A549 (cell line): ENCODE results near the gene ANO7. TPM values are rescaled to one million over a fixed set of nuclear protein-coding genes. Genes with fewer than 3 reads are reported as not detected.
A peak's percentile ranks its signal among the peaks of the same experiment; 100 is the strongest.

ENCODE experiments used
- ATAC-seq, 2 experiments: fragments of 200-7000 bp in 1 of 2; fragments of >200 bp in 1 of 2; cut with Nextera tagmentation in 1 of 2; cut with Tn5 transposase in 1 of 2; 3 replicates each; pipeline versions ENCODE4 v1.8.0 to v1.9.1; 2018 to 2020; ENCODE audit warnings: mild to moderate bottlenecking in 1 of 2, moderate library complexity in 1 of 2
- CTCF ChIA-PET: fragments of 300-600 bp; sonication (Branson Sonifier 250); formaldehyde crosslinking; extraction: SDS; loops from one replicate; lab custom pipeline; 2021; ENCODE audit warnings: antibody characterized with exemption, inconsistent platforms; lab: Yijun Ruan, JAX
- POLR2A ChIA-PET: fragments of 350-600 bp; formaldehyde crosslinking; extraction: SDS; loops from one replicate; lab custom pipeline; 2021; ENCODE audit warnings: antibody characterized with exemption, inconsistent platforms; lab: Yijun Ruan, JAX
- DNase-seq, 2 experiments: peaks; one replicate each; pipeline versions ENCODE4 v3.0.0 to v3.0.0-alpha.2; 2011 to 2016; ENCODE audit warnings: low read depth in 1 of 2, low spot score in 1 of 2
- FAIRE-seq: peaks from 2 replicates; lab custom pipeline; 2011; peaks lifted over from hg19 to GRCh38; lab: Jason Lieb, UNC
- H3K27ac ChIP-seq, 2 experiments: fragments of >200 bp; sonication (Bioruptor Twin); formaldehyde crosslinking; 3 replicates each; pipeline ENCODE4 v1.5.1; 2016 to 2017
- H3K4me1 ChIP-seq: fragments of >200 bp; sonication (Bioruptor Twin); formaldehyde crosslinking; 3 replicates; pipeline ENCODE4 v1.6.1; 2016
- H3K4me2 ChIP-seq: fragments of >200 bp; sonication (Bioruptor Twin); formaldehyde crosslinking; 3 replicates; pipeline ENCODE4 v1.6.1; 2016
- H3K4me3 ChIP-seq: fragments of >200 bp; sonication (Bioruptor Twin); formaldehyde crosslinking; 3 replicates; pipeline ENCODE4 v1.5.1; 2016
- H3K9me3 ChIP-seq: fragments of >200 bp; sonication (Bioruptor Twin); formaldehyde crosslinking; 3 replicates; pipeline ENCODE4 v1.6.1; 2016
- CBX8 ChIP-seq: fragments of 200-600 bp; sonication (generic); IDR thresholded peaks from 2 replicates; pipeline ENCODE4 v1.6.1; 2016
- CEBPB ChIP-seq, 2 experiments: fragments of >200 bp in 1 of 2; sonication (Bioruptor Twin) in 1 of 2; formaldehyde crosslinking in 1 of 2; IDR thresholded peaks; 2 replicates each; pipeline ENCODE4 v1.6.1; 2012 to 2016
- FOSL2 ChIP-seq, 2 experiments: fragments of 450-650 bp in 1 of 2; fragments of >200 bp in 1 of 2; sonication (Bioruptor Twin) in 1 of 2; formaldehyde crosslinking; IDR thresholded peaks; 2 replicates each; pipeline versions ENCODE4 v1.5.0 to v1.6.1; 2016 to 2020; ENCODE audit warnings: mild to moderate bottlenecking in 1 of 2, moderate library complexity in 1 of 2
- HOXA7 ChIP-seq: fragments of 250-450 bp; sonication (Bioruptor Pico); IDR thresholded peaks from 2 replicates; pipeline ENCODE4 v1.5.0; 2020; ENCODE audit warnings: mild to moderate bottlenecking, moderate library complexity
- HOXB13 ChIP-seq: fragments of 250-450 bp; sonication (Bioruptor Pico); IDR thresholded peaks from 2 replicates; pipeline ENCODE4 v1.5.0; 2020; ENCODE audit warnings: low read depth, mild to moderate bottlenecking, moderate library complexity
- MAFK ChIP-seq: fragments of 450-650 bp; IDR thresholded peaks from 2 replicates; pipeline ENCODE4 v1.6.1; 2014; ENCODE audit not compliant: partially characterized antibody
- NFE2L2 ChIP-seq: fragments of 150-350 bp; conservative IDR thresholded peaks from 2 replicates; pipeline ENCODE4 v1.6.1; 2014; ENCODE audit warnings: low read length
- NPAS2 ChIP-seq: fragments of 250-450 bp; sonication (Bioruptor Pico); IDR thresholded peaks from 2 replicates; pipeline ENCODE4 v1.8.0; 2022; ENCODE audit warnings: mild to moderate bottlenecking, moderate library complexity, borderline replicate concordance
- NR3C1 ChIP-seq: fragments of >200 bp; sonication (Bioruptor Twin); formaldehyde crosslinking; IDR thresholded peaks from 3 replicates; pipeline ENCODE4 v1.6.1; 2017
- POLR2AphosphoS2 ChIP-seq: conservative IDR thresholded peaks from 2 replicates; pipeline ENCODE4 v1.6.1; 2012; ENCODE audit warnings: low read length, improper control_type of control experiment, inconsistent platforms
- SREBF2 ChIP-seq: fragments of 450-650 bp; IDR thresholded peaks from 2 replicates; pipeline ENCODE4 v1.6.1; 2014; ENCODE audit warnings: mild to moderate bottlenecking, moderate library complexity
- TFCP2L1 ChIP-seq: fragments of 250-450 bp; sonication (Bioruptor Pico); IDR thresholded peaks from 2 replicates; pipeline ENCODE4 v1.5.0; 2021; ENCODE audit warnings: mild to moderate bottlenecking
- ZC3H11A ChIP-seq: fragments of 450-650 bp; IDR thresholded peaks from 2 replicates; pipeline ENCODE4 v1.6.1; 2014; ENCODE audit warnings: antibody characterized with exemption, mild to moderate bottlenecking
- WGBS: methylation state at CpG from one replicate; pipeline ENCODE4 v1.1.6; 2017; ENCODE audit errors: missing lambda C conversion rate; 5-methylcytosine and 5-hydroxymethylcytosine counted together
- polyA plus RNA-seq, 4 experiments: library from polyadenylated mRNA; depleted of rRNA in 3 of 4; stranded (reverse); fragments of >200 nt; fragmentation: RNase III in 1 of 4; extraction: RNeasy Plus Mini Kit Qiagen cat#74134 plus additional on column Dnase treatment in 1 of 4; gene quantifications; 2 replicates in 3 of 4; 3 replicates in 1 of 4; pipeline ENCODE4 v1.2.3, GENCODE V29; 2011 to 2017
- TF ChIP-seq, protein P1 (sequence below): IDR thresholded peaks from 2 replicates; pipeline ENCODE4 v1.6.1; 2012; ENCODE audit warnings: low read depth, borderline replicate concordance
- TF ChIP-seq, protein P2 (sequence below): fragments of 250-450 bp; sonication (Bioruptor Pico); IDR thresholded peaks from 2 replicates; pipeline ENCODE4 v1.5.0; 2021; ENCODE audit warnings: mild to moderate bottlenecking, moderate library complexity, borderline replicate concordance
- TF ChIP-seq, protein P3 (sequence below): fragments of >200 bp; sonication (Bioruptor Twin); formaldehyde crosslinking; IDR thresholded peaks from 3 replicates; pipeline ENCODE4 v1.5.1; 2016

Gene ANO7
- polyA plus RNA-seq, 2 of the 4 experiments (the other 2 are of a cell fraction) = 0.92 to 2.7 TPM

DNA sequence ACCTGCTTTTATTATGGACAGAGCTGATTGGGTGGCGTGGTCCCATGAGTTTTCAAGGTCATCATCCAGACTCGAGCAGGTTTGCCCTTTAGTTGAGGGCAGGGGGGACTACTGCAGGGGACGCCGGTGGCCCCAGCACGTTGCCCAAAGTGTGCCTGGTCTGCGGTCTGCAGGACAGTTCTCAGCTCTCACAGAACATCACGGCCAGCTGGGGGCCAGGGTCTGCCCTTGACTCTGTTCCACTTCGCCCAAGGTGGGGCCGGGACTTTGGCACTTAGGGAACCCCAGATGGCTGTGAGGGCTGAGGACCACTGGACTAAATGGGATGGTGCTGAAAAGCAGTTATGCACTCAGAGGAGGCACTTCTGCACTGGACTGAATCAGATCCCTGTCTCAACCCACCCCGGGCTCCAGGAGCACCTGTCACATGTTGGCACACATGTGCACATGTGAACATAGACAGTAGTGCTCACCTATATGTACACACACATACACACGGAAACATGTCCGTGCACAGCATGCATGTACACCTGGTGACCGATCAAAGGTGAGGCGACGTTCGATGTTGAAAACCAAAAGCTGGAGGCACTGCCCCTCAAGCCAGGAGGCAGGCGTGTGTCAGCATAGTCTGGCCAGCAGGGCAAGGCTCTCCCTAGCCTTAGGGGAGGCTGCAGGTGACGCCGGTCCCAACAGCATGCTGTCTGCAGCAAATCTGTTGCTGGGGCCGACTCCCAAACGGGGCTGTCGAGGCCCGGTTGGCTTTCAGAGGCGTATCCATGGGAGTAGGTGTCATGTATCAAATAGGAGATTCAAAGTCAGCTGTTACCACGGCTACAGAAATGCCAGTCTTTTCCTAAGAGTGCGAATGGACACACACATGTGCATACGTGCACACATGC, 10.2 kb downstream of the ANO7 start:
- ChIA-PET CTCF (interaction anchor here (0.7 to 1.4 kb wide), 2 partner anchors 17 to 18 kb away, joined by 3 to 4 read pairs; no protein-coding TSS in a partner anchor), POLR2A (no interaction called here)
- 65% methylated on average over 21 of the region's 27 CpGs for WGBS
- DNase-seq (no peak), ATAC-seq (peak in 1 of 2 experiments; percentile 8; a peak in 1 of 6 replicates), FAIRE-seq (no peak)
- TF ChIP-seq CEBPB (IDR thresholded peaks at IDR 0.05) = no peak
- TF ChIP-seq NPAS2 (CRISPR knock-in tag) = no peak
- TF ChIP-seq POLR2AphosphoS2 = no peak
- TF ChIP-seq CBX8 = no peak
- no peak for TF ChIP-seq FOSL2 (IDR thresholded peaks at IDR 0.05)
- TF ChIP-seq FOSL2 (CRISPR knock-in tag; IDR thresholded peaks at IDR 0.05) = no peak
- no peak for TF ChIP-seq NR3C1
- no peak for TF ChIP-seq HOXA7 (CRISPR knock-in tag)
- H3K4me2 ChIP-seq = no peak overlapping the region
- H3K4me3 ChIP-seq = no peak overlapping the region
- no peaks in the 10 kb centered on the region for H3K4me1 ChIP-seq
- H3K9me3 ChIP-seq = no peaks in the 10 kb centered on the region
- no peak overlapping the region for H3K27ac ChIP-seq

DNA sequence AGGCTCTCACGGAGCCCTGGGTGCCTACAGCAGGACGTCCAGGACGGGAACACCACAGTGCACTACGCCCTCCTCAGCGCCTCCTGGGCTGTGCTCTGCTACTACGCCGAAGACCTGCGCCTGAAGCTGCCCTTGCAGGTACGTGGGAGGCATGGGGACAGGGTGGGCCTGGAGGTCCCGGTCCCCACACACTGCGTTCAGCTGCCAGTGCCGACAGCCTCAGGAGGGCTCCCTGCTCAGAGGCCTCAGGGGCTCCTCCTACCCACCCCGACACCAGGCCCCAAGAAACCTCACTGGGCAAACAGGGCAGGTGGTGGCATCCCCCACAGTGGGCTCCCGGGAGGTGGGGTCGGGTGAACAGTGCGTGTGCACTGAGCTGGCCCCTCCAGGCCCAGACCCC, 10.8 kb downstream of the ANO7 start:
- WGBS = 84% methylated on average over 12 of the region's 16 CpGs
- Histone ChIP-seq H3K4me3 (no peak overlapping the region), H3K27ac (no peak overlapping the region), H3K9me3 (no peaks in the 10 kb centered on the region), H3K4me1 (no peaks in the 10 kb centered on the region), H3K4me2 (no peak overlapping the region)
- TF ChIP-seq ZC3H11A (no peak), TFCP2L1 (no peak), HOXB13 (CRISPR knock-in tag) (no peak), NFE2L2 (no peak), SREBF2 (no peak)
- TF ChIP-seq, protein P1, sequence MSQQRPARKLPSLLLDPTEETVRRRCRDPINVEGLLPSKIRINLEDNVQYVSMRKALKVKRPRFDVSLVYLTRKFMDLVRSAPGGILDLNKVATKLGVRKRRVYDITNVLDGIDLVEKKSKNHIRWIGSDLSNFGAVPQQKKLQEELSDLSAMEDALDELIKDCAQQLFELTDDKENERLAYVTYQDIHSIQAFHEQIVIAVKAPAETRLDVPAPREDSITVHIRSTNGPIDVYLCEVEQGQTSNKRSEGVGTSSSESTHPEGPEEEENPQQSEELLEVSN = no peak
- TF ChIP-seq, protein P2, sequence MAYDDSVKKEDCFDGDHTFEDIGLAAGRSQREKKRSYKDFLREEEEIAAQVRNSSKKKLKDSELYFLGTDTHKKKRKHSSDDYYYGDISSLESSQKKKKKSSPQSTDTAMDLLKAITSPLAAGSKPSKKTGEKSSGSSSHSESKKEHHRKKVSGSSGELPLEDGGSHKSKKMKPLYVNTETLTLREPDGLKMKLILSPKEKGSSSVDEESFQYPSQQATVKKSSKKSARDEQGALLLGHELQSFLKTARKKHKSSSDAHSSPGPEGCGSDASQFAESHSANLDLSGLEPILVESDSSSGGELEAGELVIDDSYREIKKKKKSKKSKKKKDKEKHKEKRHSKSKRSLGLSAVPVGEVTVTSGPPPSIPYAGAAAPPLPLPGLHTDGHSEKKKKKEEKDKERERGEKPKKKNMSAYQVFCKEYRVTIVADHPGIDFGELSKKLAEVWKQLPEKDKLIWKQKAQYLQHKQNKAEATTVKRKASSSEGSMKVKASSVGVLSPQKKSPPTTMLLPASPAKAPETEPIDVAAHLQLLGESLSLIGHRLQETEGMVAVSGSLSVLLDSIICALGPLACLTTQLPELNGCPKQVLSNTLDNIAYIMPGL (CRISPR knock-in tag) = no peak
- no peak for ATAC-seq
- FAIRE-seq = no peak
- ChIA-PET POLR2A (no interaction called here), CTCF (interaction anchor here (1.4 kb wide), 1 partner anchor 17 kb away, joined by 3 read pairs; no protein-coding TSS in a partner anchor)
- no peak for DNase-seq

DNA sequence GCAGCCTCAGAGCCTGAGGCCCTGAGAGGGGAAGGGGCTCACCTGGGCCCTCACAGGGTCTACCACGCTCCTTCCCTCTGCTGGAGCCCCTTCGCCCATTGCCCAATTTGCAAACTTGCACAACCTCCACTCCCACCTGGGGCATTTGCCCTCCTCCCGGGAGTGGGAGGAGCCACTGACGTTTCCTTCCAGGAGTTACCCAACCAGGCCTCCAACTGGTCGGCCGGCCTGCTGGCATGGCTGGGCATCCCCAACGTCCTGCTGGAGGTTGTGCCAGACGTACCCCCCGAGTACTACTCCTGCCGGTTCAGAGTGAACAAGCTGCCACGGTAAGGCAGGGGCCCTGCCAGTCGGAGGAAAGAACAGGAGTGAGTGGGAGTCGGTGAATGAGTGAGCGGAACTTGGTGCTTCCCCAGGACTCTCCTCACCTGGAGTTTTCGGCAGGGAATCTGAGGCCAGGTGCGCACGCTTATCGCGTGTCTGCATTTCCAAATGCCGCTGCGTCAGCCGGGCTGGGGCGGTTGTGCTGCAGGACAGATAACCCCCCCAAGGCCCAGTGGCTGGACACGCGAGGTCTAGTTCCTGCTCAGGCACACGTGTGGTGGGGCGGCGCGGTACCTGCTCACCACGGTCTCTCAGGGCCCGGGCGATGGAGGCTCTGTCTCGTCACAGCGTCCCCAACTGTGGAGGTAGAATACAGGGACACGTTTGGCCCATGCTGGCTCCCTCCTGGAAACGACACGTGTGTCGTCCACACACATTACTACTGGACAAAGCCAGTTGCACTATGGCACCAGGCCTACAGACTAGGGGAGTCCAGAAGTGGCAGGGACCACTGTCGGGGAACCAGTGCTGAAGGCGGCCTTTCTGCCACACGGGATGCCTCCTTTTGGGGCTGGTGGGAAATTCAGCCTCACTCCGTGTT, 11.7 kb downstream of the ANO7 start:
- FAIRE-seq = no peak
- Histone ChIP-seq H3K9me3 (no peaks in the 10 kb centered on the region), H3K4me1 (no peaks in the 10 kb centered on the region), H3K27ac (no peak overlapping the region), H3K4me3 (no peak overlapping the region)
- DNase-seq = no peak
- POLR2A ChIA-PET = no interaction called here
- CTCF ChIA-PET = interaction anchor here (1.4 kb wide), 1 partner anchor 16 kb away, joined by 3 read pairs; no protein-coding TSS in a partner anchor
- WGBS = 80% methylated on average over 41 of the region's 42 CpGs
- no peak for ATAC-seq
- TF ChIP-seq, protein P3, sequence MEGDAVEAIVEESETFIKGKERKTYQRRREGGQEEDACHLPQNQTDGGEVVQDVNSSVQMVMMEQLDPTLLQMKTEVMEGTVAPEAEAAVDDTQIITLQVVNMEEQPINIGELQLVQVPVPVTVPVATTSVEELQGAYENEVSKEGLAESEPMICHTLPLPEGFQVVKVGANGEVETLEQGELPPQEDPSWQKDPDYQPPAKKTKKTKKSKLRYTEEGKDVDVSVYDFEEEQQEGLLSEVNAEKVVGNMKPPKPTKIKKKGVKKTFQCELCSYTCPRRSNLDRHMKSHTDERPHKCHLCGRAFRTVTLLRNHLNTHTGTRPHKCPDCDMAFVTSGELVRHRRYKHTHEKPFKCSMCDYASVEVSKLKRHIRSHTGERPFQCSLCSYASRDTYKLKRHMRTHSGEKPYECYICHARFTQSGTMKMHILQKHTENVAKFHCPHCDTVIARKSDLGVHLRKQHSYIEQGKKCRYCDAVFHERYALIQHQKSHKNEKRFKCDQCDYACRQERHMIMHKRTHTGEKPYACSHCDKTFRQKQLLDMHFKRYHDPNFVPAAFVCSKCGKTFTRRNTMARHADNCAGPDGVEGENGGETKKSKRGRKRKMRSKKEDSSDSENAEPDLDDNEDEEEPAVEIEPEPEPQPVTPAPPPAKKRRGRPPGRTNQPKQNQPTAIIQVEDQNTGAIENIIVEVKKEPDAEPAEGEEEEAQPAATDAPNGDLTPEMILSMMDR = no peak
- no peak for TF ChIP-seq FOSL2 (IDR thresholded peaks at IDR 0.05)
- TF ChIP-seq FOSL2 (CRISPR knock-in tag; IDR thresholded peaks at IDR 0.05) = no peak
- no peak for TF ChIP-seq MAFK
- TF ChIP-seq, all 56 proteins: peak for 0
- H3K4me2 ChIP-seq = no peak overlapping the region
